Measurements from ENCODE around the gene HEPN1.
A peak's percentile ranks its signal among the peaks of the same experiment; 100 is the strongest.

HEPN1 gene

GRCh38 chr11:124874571-124875255 is 44.3 kb upstream of the HEPN1 start:
- POLR2A ChIA-PET, result no interaction called here
- Histone ChIP-seq H3K36me3 (ENCODE audit: control insufficient read depth in 2 of 2, insufficient read depth in 1 of 2, low read length in 2 of 2) (no peaks in the 10 kb centered on the region), H3K4me1 (ENCODE audit: control insufficient read depth, insufficient read depth, low read length) (no peaks in the 10 kb centered on the region), H3K4me3 (ENCODE audit: low read depth, low read length) (no peak overlapping the region), H3K9me3 (ENCODE audit: control insufficient read depth, insufficient read depth, low read depth, low read length) (no peaks in the 10 kb centered on the region), H3K27ac (ENCODE audit: extremely low read depth, low read depth, low read length) (no peak overlapping the region)
- CTCF ChIA-PET, result interaction anchor here (0.7 to 1.3 kb wide), 2 partner anchors 9 to 51 kb away, joined by 4 to 6 read pairs; no protein-coding TSS in a partner anchor
- 0 out of 2 replicates have a peak, but pooled peaks have one; percentile 16 for TF ChIP-seq ZIC2 (tag by site-specific recombination; IDR thresholded peaks at IDR 0.05)
- TF ChIP-seq EGR2 (tag by site-specific recombination; IDR thresholded peaks at IDR 0.05; ENCODE audit: low read depth), result peak; percentile 80
- peak; percentile 91 for TF ChIP-seq ZFHX2 (tag by site-specific recombination; conservative IDR thresholded peaks at IDR 0.05)
- TF ChIP-seq ZNF701 (tag by site-specific recombination; IDR thresholded peaks at IDR 0.05), result no peak

GRCh38 chr11:124875401-124875800 is 43.6 kb upstream of the HEPN1 start:
- CTCF ChIA-PET, result interaction anchor here (1.0 to 1.7 kb wide), 11 partner anchors 9 to 564 kb away, joined by 3 to 34 read pairs (median 6); partner anchors contain the start of gene ROBO3
- H3K4me1 ChIP-seq (ENCODE audit: control insufficient read depth, insufficient read depth, low read length), result no peaks in the 10 kb centered on the region
- TF ChIP-seq PRDM6 (tag by site-specific recombination; IDR thresholded peaks at IDR 0.05) (no peak), ZSCAN16 (tag by site-specific recombination; IDR thresholded peaks at IDR 0.05) (no peak), GLIS1 (tag by site-specific recombination; IDR thresholded peaks at IDR 0.05) (peak; percentile 69), ZNF23 (tag by site-specific recombination; IDR thresholded peaks at IDR 0.05; ENCODE audit: borderline replicate concordance) (no peak), ZNF214 (tag by site-specific recombination; IDR thresholded peaks at IDR 0.05; ENCODE audit: borderline replicate concordance) (no peak), ZNF768 (tag by site-specific recombination; IDR thresholded peaks at IDR 0.05) (no peak), ZNF558 (tag by site-specific recombination; IDR thresholded peaks at IDR 0.05) (no peak), ZNF394 (tag by site-specific recombination; IDR thresholded peaks at IDR 0.05; ENCODE audit: borderline replicate concordance) (no peak), ZNF37A (tag by site-specific recombination; IDR thresholded peaks at IDR 0.05) (no peak), KLF17 (tag by site-specific recombination; IDR thresholded peaks at IDR 0.05) (0 out of 2 replicates have a peak, but pooled peaks have one; percentile 43), ZNF26 (tag by site-specific recombination; IDR thresholded peaks at IDR 0.05) (no peak), ZNF239 (tag by site-specific recombination; IDR thresholded peaks at IDR 0.05) (no peak), ZNF211 (tag by site-specific recombination; IDR thresholded peaks at IDR 0.05; ENCODE audit: low read depth) (no peak), ZNF423 (tag by site-specific recombination; IDR thresholded peaks at IDR 0.05) (no peak)
- TF ChIP-seq, protein P1, sequence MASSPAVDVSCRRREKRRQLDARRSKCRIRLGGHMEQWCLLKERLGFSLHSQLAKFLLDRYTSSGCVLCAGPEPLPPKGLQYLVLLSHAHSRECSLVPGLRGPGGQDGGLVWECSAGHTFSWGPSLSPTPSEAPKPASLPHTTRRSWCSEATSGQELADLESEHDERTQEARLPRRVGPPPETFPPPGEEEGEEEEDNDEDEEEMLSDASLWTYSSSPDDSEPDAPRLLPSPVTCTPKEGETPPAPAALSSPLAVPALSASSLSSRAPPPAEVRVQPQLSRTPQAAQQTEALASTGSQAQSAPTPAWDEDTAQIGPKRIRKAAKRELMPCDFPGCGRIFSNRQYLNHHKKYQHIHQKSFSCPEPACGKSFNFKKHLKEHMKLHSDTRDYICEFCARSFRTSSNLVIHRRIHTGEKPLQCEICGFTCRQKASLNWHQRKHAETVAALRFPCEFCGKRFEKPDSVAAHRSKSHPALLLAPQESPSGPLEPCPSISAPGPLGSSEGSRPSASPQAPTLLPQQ (tag by site-specific recombination; IDR thresholded peaks at IDR 0.05), result no peak
- no peaks in the 10 kb centered on the region for H3K9me3 ChIP-seq (ENCODE audit: control insufficient read depth, insufficient read depth, low read depth, low read length)
- POLR2A ChIA-PET, result interaction anchor here (1.3 to 1.5 kb wide), 6 partner anchors 9 to 84 kb away, joined by 3 to 11 read pairs (median 5); partner anchors contain the start of gene ROBO3
- H3K36me3 ChIP-seq (ENCODE audit: control insufficient read depth in 2 of 2, insufficient read depth in 1 of 2, low read length in 2 of 2), result no peaks in the 10 kb centered on the region
- no peak overlapping the region for H3K27ac ChIP-seq (ENCODE audit: extremely low read depth, low read depth, low read length)
- H3K4me3 ChIP-seq (ENCODE audit: low read depth, low read length), result no peak overlapping the region
